ENCODE results near the gene USH1G. TPM values are rescaled to one million over a fixed set of nuclear protein-coding genes. Genes with fewer than 3 reads are reported as not detected.
"Not testable (repeated sequence)": the region's sequence is repeated elsewhere in the genome, so short reads cannot be mapped to it uniquely, and the experiment has no call there.

The USH1G gene
- total RNA-seq, 1 experiment from 2014 or later = not detected

GRCh38 chr17:74907012-74907411 is 16.0 kb downstream of the USH1G start:
- H3K27ac ChIP-seq (ENCODE audit: low read length) = no peak overlapping the region
- no peak overlapping the region for H3K4me3 ChIP-seq (ENCODE audit: low read length)
- no peaks in the 10 kb centered on the region for H3K79me2 ChIP-seq (ENCODE audit: low read length)
- no peaks in the 10 kb centered on the region for H3K9me2 ChIP-seq (replicated peaks; ENCODE audit: insufficient read depth, low read length)
- H3K4me2 ChIP-seq (ENCODE audit: low read depth, low read length, poor library complexity, severe bottlenecking) = no peak overlapping the region
- no peak overlapping the region for H2AFZ ChIP-seq (ENCODE audit: low read length)
- no peaks in the 10 kb centered on the region for H3K36me3 ChIP-seq (ENCODE audit: insufficient read depth, low read length)
- H3K4me1 ChIP-seq (ENCODE audit: low read length) = no peaks in the 10 kb centered on the region
- DNase-seq = no peak
- H4K20me1 ChIP-seq (ENCODE audit: insufficient read depth, low read depth, low read length) = no peaks in the 10 kb centered on the region
- no peak overlapping the region for H3K9ac ChIP-seq (ENCODE audit: low read length)
- H3K27me3 ChIP-seq (ENCODE audit: low read length) = no peaks in the 10 kb centered on the region
- no peaks in the 10 kb centered on the region for H3K9me3 ChIP-seq (ENCODE audit: low read length)

- DNase-seq = peak; percentile 56
- H3K27ac ChIP-seq (ENCODE audit: low read length); H3K9me3 ChIP-seq (ENCODE audit: low read length); H3K9ac ChIP-seq (ENCODE audit: low read length); H3K4me3 ChIP-seq (ENCODE audit: low read length); H3K36me3 ChIP-seq (ENCODE audit: insufficient read depth, low read length); H3K27me3 ChIP-seq (ENCODE audit: low read length); H3K4me2 ChIP-seq (ENCODE audit: low read depth, low read length, poor library complexity, severe bottlenecking); H4K20me1 ChIP-seq (ENCODE audit: insufficient read depth, low read depth, low read length); H2AFZ ChIP-seq (ENCODE audit: low read length); H3K9me2 ChIP-seq (replicated peaks; ENCODE audit: insufficient read depth, low read length); H3K79me2 ChIP-seq (ENCODE audit: low read length); H3K4me1 ChIP-seq (ENCODE audit: low read length): not testable (repeated sequence)
Measured at GRCh38 chr17:74906214-74906793, 16.8 kb downstream of the USH1G start.

GRCh38 chr17:74904687-74905409 is 18.2 kb downstream of the USH1G start:
- no peak for DNase-seq
- no peak overlapping the region for H2AFZ ChIP-seq (ENCODE audit: low read length)
- H3K79me2 ChIP-seq (ENCODE audit: low read length) = no peaks in the 10 kb centered on the region

GRCh38 chr17:74903671-74904070 is 19.4 kb downstream of the USH1G start:
- Histone ChIP-seq H3K9me3 (ENCODE audit: low read length) (no peaks in the 10 kb centered on the region), H3K4me3 (ENCODE audit: low read length) (no peak overlapping the region), H3K4me1 (ENCODE audit: low read length) (no peaks in the 10 kb centered on the region), H3K4me2 (ENCODE audit: low read depth, low read length, poor library complexity, severe bottlenecking) (no peak overlapping the region), H3K9ac (ENCODE audit: low read length) (no peak overlapping the region), H3K36me3 (ENCODE audit: insufficient read depth, low read length) (no peaks in the 10 kb centered on the region), H3K27me3 (ENCODE audit: low read length) (no peaks in the 10 kb centered on the region), H3K9me2 (replicated peaks; ENCODE audit: insufficient read depth, low read length) (no peaks in the 10 kb centered on the region), H3K79me2 (ENCODE audit: low read length) (no peaks in the 10 kb centered on the region), H2AFZ (ENCODE audit: low read length) (no peak overlapping the region), H3K27ac (ENCODE audit: low read length) (no peak overlapping the region), H4K20me1 (ENCODE audit: insufficient read depth, low read depth, low read length) (no peaks in the 10 kb centered on the region)
- DNase-seq = no peak

More at GRCh38 chr17:74904687-74905409, 18.2 kb downstream of the USH1G start:
- Histone ChIP-seq H4K20me1 (ENCODE audit: insufficient read depth, low read depth, low read length) (no peaks in the 10 kb centered on the region), H3K9ac (ENCODE audit: low read length) (no peak overlapping the region), H3K9me3 (ENCODE audit: low read length) (no peaks in the 10 kb centered on the region), H3K4me3 (ENCODE audit: low read length) (no peak overlapping the region), H3K9me2 (replicated peaks; ENCODE audit: insufficient read depth, low read length) (no peaks in the 10 kb centered on the region), H3K4me1 (ENCODE audit: low read length) (no peaks in the 10 kb centered on the region), H3K27me3 (ENCODE audit: low read length) (no peaks in the 10 kb centered on the region), H3K27ac (ENCODE audit: low read length) (no peak overlapping the region), H3K36me3 (ENCODE audit: insufficient read depth, low read length) (no peaks in the 10 kb centered on the region), H3K4me2 (ENCODE audit: low read depth, low read length, poor library complexity, severe bottlenecking) (no peak overlapping the region)

- no peak overlapping the region for H3K9ac ChIP-seq (ENCODE audit: low read length)
- H3K36me3 ChIP-seq (ENCODE audit: insufficient read depth, low read length) = no peaks in the 10 kb centered on the region
- no peaks in the 10 kb centered on the region for H3K9me2 ChIP-seq (replicated peaks; ENCODE audit: insufficient read depth, low read length)
- no peaks in the 10 kb centered on the region for H3K79me2 ChIP-seq (ENCODE audit: low read length)
- H3K4me2 ChIP-seq (ENCODE audit: low read depth, low read length, poor library complexity, severe bottlenecking) = no peak overlapping the region
- DNase-seq = no peak
- H4K20me1 ChIP-seq (ENCODE audit: insufficient read depth, low read depth, low read length) = no peaks in the 10 kb centered on the region
- H3K4me3 ChIP-seq (ENCODE audit: low read length) = no peak overlapping the region
- no peak overlapping the region for H2AFZ ChIP-seq (ENCODE audit: low read length)
- H3K27me3 ChIP-seq (ENCODE audit: low read length) = no peaks in the 10 kb centered on the region
- no peaks in the 10 kb centered on the region for H3K9me3 ChIP-seq (ENCODE audit: low read length)
- no peaks in the 10 kb centered on the region for H3K4me1 ChIP-seq (ENCODE audit: low read length)
- no peak overlapping the region for H3K27ac ChIP-seq (ENCODE audit: low read length)
Measured at GRCh38 chr17:74903034-74903433, 20.0 kb downstream of the USH1G start.

- DNase-seq = no peak
- Histone ChIP-seq H3K79me2 (ENCODE audit: low read length) (no peaks in the 10 kb centered on the region), H3K4me1 (ENCODE audit: low read length) (no peaks in the 10 kb centered on the region), H3K4me3 (ENCODE audit: low read length) (no peak overlapping the region), H3K9me2 (replicated peaks; ENCODE audit: insufficient read depth, low read length) (no peaks in the 10 kb centered on the region), H3K4me2 (ENCODE audit: low read depth, low read length, poor library complexity, severe bottlenecking) (no peak overlapping the region), H4K20me1 (ENCODE audit: insufficient read depth, low read depth, low read length) (no peaks in the 10 kb centered on the region), H2AFZ (ENCODE audit: low read length) (no peak overlapping the region), H3K36me3 (ENCODE audit: insufficient read depth, low read length) (no peaks in the 10 kb centered on the region), H3K27me3 (ENCODE audit: low read length) (no peaks in the 10 kb centered on the region), H3K27ac (ENCODE audit: low read length) (no peak overlapping the region), H3K9me3 (ENCODE audit: low read length) (no peaks in the 10 kb centered on the region), H3K9ac (ENCODE audit: low read length) (no peak overlapping the region)
Measured at GRCh38 chr17:74901353-74902135, 21.5 kb downstream of the USH1G start.

- H3K36me3 ChIP-seq (ENCODE audit: insufficient read depth, low read length) = no peaks in the 10 kb centered on the region
- H3K27ac ChIP-seq (ENCODE audit: low read length) = no peak overlapping the region
- no peaks in the 10 kb centered on the region for H4K20me1 ChIP-seq (ENCODE audit: insufficient read depth, low read depth, low read length)
- H2AFZ ChIP-seq (ENCODE audit: low read length) = no peak overlapping the region
- H3K4me2 ChIP-seq (ENCODE audit: low read depth, low read length, poor library complexity, severe bottlenecking) = no peak overlapping the region
- DNase-seq = no peak
- H3K9me2 ChIP-seq (replicated peaks; ENCODE audit: insufficient read depth, low read length) = no peaks in the 10 kb centered on the region
- no peak overlapping the region for H3K9ac ChIP-seq (ENCODE audit: low read length)
- no peak overlapping the region for H3K4me3 ChIP-seq (ENCODE audit: low read length)
- no peaks in the 10 kb centered on the region for H3K9me3 ChIP-seq (ENCODE audit: low read length)
- H3K4me1 ChIP-seq (ENCODE audit: low read length) = no peaks in the 10 kb centered on the region
- no peaks in the 10 kb centered on the region for H3K79me2 ChIP-seq (ENCODE audit: low read length)
- H3K27me3 ChIP-seq (ENCODE audit: low read length) = no peaks in the 10 kb centered on the region
Measured at GRCh38 chr17:74900208-74900607, 22.8 kb downstream of the USH1G start.

GRCh38 chr17:74898376-74898946 is 24.6 kb downstream of the USH1G start:
- H3K79me2 ChIP-seq (ENCODE audit: low read length) = no peaks in the 10 kb centered on the region
- no peaks in the 10 kb centered on the region for H3K36me3 ChIP-seq (ENCODE audit: insufficient read depth, low read length)
- no peak overlapping the region for H2AFZ ChIP-seq (ENCODE audit: low read length)
- H3K27me3 ChIP-seq (ENCODE audit: low read length) = no peaks in the 10 kb centered on the region
- H3K4me1 ChIP-seq (ENCODE audit: low read length) = no peaks in the 10 kb centered on the region
- no peak overlapping the region for H3K4me2 ChIP-seq (ENCODE audit: low read depth, low read length, poor library complexity, severe bottlenecking)
- H3K9me2 ChIP-seq (replicated peaks; ENCODE audit: insufficient read depth, low read length) = no peaks in the 10 kb centered on the region
- no peaks in the 10 kb centered on the region for H3K9me3 ChIP-seq (ENCODE audit: low read length)
- H4K20me1 ChIP-seq (ENCODE audit: insufficient read depth, low read depth, low read length) = no peaks in the 10 kb centered on the region
- no peak overlapping the region for H3K4me3 ChIP-seq (ENCODE audit: low read length)
- H3K27ac ChIP-seq (ENCODE audit: low read length) = no peak overlapping the region
- no peak overlapping the region for H3K9ac ChIP-seq (ENCODE audit: low read length)
- no peak for DNase-seq

Measured in Karpas-422 (cell line).